ENCODE measurements around the gene ASAP2. TPM values are rescaled to one million over a fixed set of nuclear protein-coding genes. Genes with fewer than 3 reads are reported as not detected.

ASAP2 gene
- polyA plus RNA-seq, 3 donors, result 0.08 to 1.1 (median 0.20) TPM

- Mint-ChIP-seq H3K9me3 (no peaks in the 10 kb centered on the region), H3K27ac (no peak overlapping the region), H3K27me3 (ENCODE audit: low read depth in 3 of 3) (peaks cover 1 to 4% (median 3%) of the 10 kb centered on the region in 3 donors), H3K36me3 (peaks cover 0 to 6% of the 10 kb centered on the region in 2 donors), H3K4me1 (no peaks in the 10 kb centered on the region), H3K4me3 (no peak overlapping the region)
- no peaks in the 10 kb centered on the region for H3K27me3 ChIP-seq (ENCODE audit: control insufficient read depth in 2 of 2, insufficient read depth in 2 of 2, low read length in 2 of 2)
- WGBS (ENCODE audit: insufficient coverage), result 97% methylated on average over 10 of the region's 11 CpGs
- H4K20me1 ChIP-seq (ENCODE audit: insufficient read depth, low read length), result no peaks in the 10 kb centered on the region
- no peaks in the 10 kb centered on the region for H3K4me1 ChIP-seq (ENCODE audit: control insufficient read depth in 1 of 2, insufficient read depth in 2 of 2, low read length in 2 of 2)
- no peaks in the 10 kb centered on the region for H3K79me2 ChIP-seq (ENCODE audit: insufficient read depth, low read length)
- H3K9me3 ChIP-seq (replicated peaks in 1 of 2; ENCODE audit: control insufficient read depth in 1 of 2, insufficient read depth in 1 of 2, low read length in 2 of 2), result no peaks in the 10 kb centered on the region
- H3K4me3 ChIP-seq (replicated peaks in 1 of 3; ENCODE audit: low read depth in 2 of 3, low read length in 3 of 3), result no peak overlapping the region
- intact Hi-C loops (cut with micrococcal nuclease), result no loop called here
- no peak for TF ChIP-seq CTCF (IDR thresholded peaks at IDR 0.05)
- no peak for DNase-seq
- no peak overlapping the region for H3K27ac ChIP-seq (ENCODE audit: low read depth in 1 of 2, low read length in 2 of 2)
- no peaks in the 10 kb centered on the region for H3K36me3 ChIP-seq (replicated peaks in 1 of 2; ENCODE audit: control insufficient read depth in 1 of 2, insufficient read depth in 2 of 2, low read length in 2 of 2)
- no peak overlapping the region for H3K9ac ChIP-seq (ENCODE audit: insufficient read depth, low read length, poor library complexity, severe bottlenecking)
- H3K4me2 ChIP-seq (replicated peaks; ENCODE audit: extremely low read depth, low read length, poor library complexity, severe bottlenecking), result no peak overlapping the region
- H2AFZ ChIP-seq (ENCODE audit: insufficient read depth, low read depth, low read length, poor library complexity, severe bottlenecking), result no peak overlapping the region
Observed at GRCh38 chr2:9370746-9371145, 164.1 kb downstream of the ASAP2 start.

GRCh38 chr2:9373047-9373446, 166.4 kb downstream of the ASAP2 start:
- no peak overlapping the region for H2AFZ ChIP-seq (ENCODE audit: insufficient read depth, low read depth, low read length, poor library complexity, severe bottlenecking)
- no peaks in the 10 kb centered on the region for H3K27me3 ChIP-seq (ENCODE audit: control insufficient read depth in 2 of 2, insufficient read depth in 2 of 2, low read length in 2 of 2)
- H3K4me3 ChIP-seq (replicated peaks in 1 of 3; ENCODE audit: low read depth in 2 of 3, low read length in 3 of 3), result no peak overlapping the region
- no peak overlapping the region for H3K4me2 ChIP-seq (replicated peaks; ENCODE audit: extremely low read depth, low read length, poor library complexity, severe bottlenecking)
- H3K4me1 Mint-ChIP-seq, result no peaks in the 10 kb centered on the region
- no peaks in the 10 kb centered on the region for H3K79me2 ChIP-seq (ENCODE audit: insufficient read depth, low read length)
- H3K9me3 ChIP-seq (replicated peaks in 1 of 2; ENCODE audit: control insufficient read depth in 1 of 2, insufficient read depth in 1 of 2, low read length in 2 of 2), result no peaks in the 10 kb centered on the region
- no peak overlapping the region for H3K27ac Mint-ChIP-seq
- intact Hi-C loops (cut with micrococcal nuclease), result no loop called here
- H4K20me1 ChIP-seq (ENCODE audit: insufficient read depth, low read length), result no peaks in the 10 kb centered on the region
- no peak overlapping the region for H3K27ac ChIP-seq (ENCODE audit: low read depth in 1 of 2, low read length in 2 of 2)
- no peak for TF ChIP-seq CTCF (IDR thresholded peaks at IDR 0.05)
- peaks cover 1 to 3% (median 2%) of the 10 kb centered on the region in 3 donors for H3K27me3 Mint-ChIP-seq (ENCODE audit: low read depth in 3 of 3)
- no peak overlapping the region for H3K4me3 Mint-ChIP-seq
- no peak overlapping the region for H3K9ac ChIP-seq (ENCODE audit: insufficient read depth, low read length, poor library complexity, severe bottlenecking)
- no peak for DNase-seq
- H3K9me3 Mint-ChIP-seq, result no peaks in the 10 kb centered on the region
- no peaks in the 10 kb centered on the region for H3K4me1 ChIP-seq (ENCODE audit: control insufficient read depth in 1 of 2, insufficient read depth in 2 of 2, low read length in 2 of 2)
- no peaks in the 10 kb centered on the region for H3K36me3 Mint-ChIP-seq
- H3K36me3 ChIP-seq (replicated peaks in 1 of 2; ENCODE audit: control insufficient read depth in 1 of 2, insufficient read depth in 2 of 2, low read length in 2 of 2), result no peaks in the 10 kb centered on the region
- 97% methylated on average over 17 of the region's 17 CpGs for WGBS (ENCODE audit: insufficient coverage)

Data from CD14-positive monocyte (primary cell).